Activated naive CD4-positive, alpha-beta T cell treated with anti-CD3 and anti-CD28 coated beads, Interleukin-2, amount 10 ng/mL, durations not matched to agents 7 days and 5 days (primary cell): Measurements from ENCODE around the gene DDR2.

ENCODE experiments used
- CTCF ChIA-PET: fragments of 350-600 bp; sonication (Branson Sonifier 250); formaldehyde crosslinking; loops from one replicate; lab custom pipeline; 2021; ENCODE audit warnings: antibody characterized with exemption; lab: Charles Lee
- DNase-seq: peaks from one replicate; pipeline ENCODE4 v3.0.0-alpha.2; 2020
- H3K27ac Mint-ChIP-seq: one replicate; pipeline ENCODE4 v1.8.0; 2021; ENCODE audit warnings: mild to moderate bottlenecking, moderate library complexity, mixed read lengths
- H3K27me3 Mint-ChIP-seq: one replicate; pipeline ENCODE4 v1.8.0; 2021; ENCODE audit warnings: mild to moderate bottlenecking, mixed read lengths
- H3K36me3 Mint-ChIP-seq: one replicate; pipeline ENCODE4 v1.8.0; 2021; ENCODE audit warnings: mixed read lengths
- H3K4me1 Mint-ChIP-seq: one replicate; pipeline ENCODE4 v1.8.0; 2021; ENCODE audit warnings: mixed read lengths
- H3K4me3 Mint-ChIP-seq: one replicate; pipeline ENCODE4 v1.8.0; 2021; ENCODE audit warnings: mild to moderate bottlenecking, moderate library complexity, mixed read lengths
- H3K9me3 Mint-ChIP-seq: one replicate; pipeline ENCODE4 v1.8.0; 2021; ENCODE audit warnings: mixed read lengths

Gene DDR2

GRCh38 chr1:162617513-162617912, 14.8 kb upstream of the DDR2 start:
- no peak overlapping the region for H3K27ac Mint-ChIP-seq
- no peaks in the 10 kb centered on the region for H3K36me3 Mint-ChIP-seq
- peaks cover 10% of the 10 kb centered on the region for H3K9me3 Mint-ChIP-seq
- H3K27me3 Mint-ChIP-seq = no peaks in the 10 kb centered on the region
- no peak overlapping the region for H3K4me3 Mint-ChIP-seq
- DNase-seq = no peak
- no peaks in the 10 kb centered on the region for H3K4me1 Mint-ChIP-seq
- CTCF ChIA-PET = interaction anchor here (0.6 kb wide), 1 partner anchor 940 kb away, joined by 3 read pairs; no protein-coding TSS in a partner anchor

- Mint-ChIP-seq H3K4me1 (no peaks in the 10 kb centered on the region), H3K36me3 (no peaks in the 10 kb centered on the region), H3K27ac (no peak overlapping the region), H3K9me3 (peaks cover 10% of the 10 kb centered on the region), H3K27me3 (no peaks in the 10 kb centered on the region), H3K4me3 (no peak overlapping the region)
- CTCF ChIA-PET = no interaction called here
- DNase-seq = no peak
These were observed 13.2 kb upstream of the DDR2 start for GRCh38 chr1:162619076-162619475.

GRCh38 chr1:162621256-162621655, 11.0 kb upstream of the DDR2 start:
- Mint-ChIP-seq H3K9me3 (peaks cover 10% of the 10 kb centered on the region), H3K27ac (no peak overlapping the region), H3K36me3 (no peaks in the 10 kb centered on the region), H3K4me3 (no peak overlapping the region), H3K27me3 (peaks cover 8% of the 10 kb centered on the region), H3K4me1 (no peaks in the 10 kb centered on the region)
- DNase-seq = no peak
- CTCF ChIA-PET = no interaction called here

GRCh38 chr1:162625679-162626078, 6.6 kb upstream of the DDR2 start:
- Mint-ChIP-seq H3K4me3 (no peak overlapping the region), H3K36me3 (no peaks in the 10 kb centered on the region), H3K9me3 (no peaks in the 10 kb centered on the region), H3K27me3 (peaks cover 10% of the 10 kb centered on the region), H3K4me1 (no peaks in the 10 kb centered on the region), H3K27ac (no peak overlapping the region)
- CTCF ChIA-PET = no interaction called here
- no peak for DNase-seq

- H3K27ac Mint-ChIP-seq = no peak overlapping the region
- no peaks in the 10 kb centered on the region for H3K4me1 Mint-ChIP-seq
- no peaks in the 10 kb centered on the region for H3K36me3 Mint-ChIP-seq
- no peak for DNase-seq
- H3K9me3 Mint-ChIP-seq = no peaks in the 10 kb centered on the region
- peaks cover 10% of the 10 kb centered on the region for H3K27me3 Mint-ChIP-seq
- CTCF ChIA-PET = interaction anchor here (1.3 kb wide), 1 partner anchor 570 kb away, joined by 4 read pairs; no protein-coding TSS in a partner anchor
- H3K4me3 Mint-ChIP-seq = no peak overlapping the region
These were observed 6.2 kb upstream of the DDR2 start for GRCh38 chr1:162626094-162626493.

GRCh38 chr1:162626761-162627160, 5.5 kb upstream of the DDR2 start:
- Mint-ChIP-seq H3K4me1 (no peaks in the 10 kb centered on the region), H3K36me3 (no peaks in the 10 kb centered on the region), H3K9me3 (no peaks in the 10 kb centered on the region), H3K4me3 (no peak overlapping the region), H3K27ac (no peak overlapping the region), H3K27me3 (peaks cover 13% of the 10 kb centered on the region)
- CTCF ChIA-PET = interaction anchor here (1.3 kb wide), 1 partner anchor 571 kb away, joined by 4 read pairs; no protein-coding TSS in a partner anchor
- DNase-seq = no peak

GRCh38 chr1:162627662-162628296, 4.5 kb upstream of the DDR2 start:
- peaks cover 13% of the 10 kb centered on the region for H3K27me3 Mint-ChIP-seq
- no peaks in the 10 kb centered on the region for H3K36me3 Mint-ChIP-seq
- no peaks in the 10 kb centered on the region for H3K9me3 Mint-ChIP-seq
- DNase-seq = no peak
- H3K4me3 Mint-ChIP-seq = no peak overlapping the region
- H3K27ac Mint-ChIP-seq = no peak overlapping the region
- H3K4me1 Mint-ChIP-seq = no peaks in the 10 kb centered on the region
- CTCF ChIA-PET = interaction anchor here (1.3 kb wide), 1 partner anchor 12 kb away, joined by 3 read pairs; no protein-coding TSS in a partner anchor

- CTCF ChIA-PET = interaction anchor here (1.3 kb wide), 2 partner anchors 11 to 271 kb away, joined by 3 read pairs; no protein-coding TSS in a partner anchor
- no peak overlapping the region for H3K27ac Mint-ChIP-seq
- no peaks in the 10 kb centered on the region for H3K9me3 Mint-ChIP-seq
These were observed 3.1 kb upstream of the DDR2 start for GRCh38 chr1:162629077-162629627.

GRCh38 chr1:162629651-162630050, 2.6 kb upstream of the DDR2 start:
- CTCF ChIA-PET = interaction anchor here (1.3 kb wide), 1 partner anchor 272 kb away, joined by 3 read pairs; no protein-coding TSS in a partner anchor
- Mint-ChIP-seq H3K27ac (no peak overlapping the region), H3K4me1 (no peaks in the 10 kb centered on the region), H3K4me3 (no peak overlapping the region), H3K36me3 (no peaks in the 10 kb centered on the region), H3K27me3 (peaks cover 13% of the 10 kb centered on the region), H3K9me3 (no peaks in the 10 kb centered on the region)
- DNase-seq = no peak

More at GRCh38 chr1:162629077-162629627, 3.1 kb upstream of the DDR2 start:
- Mint-ChIP-seq H3K4me1 (no peaks in the 10 kb centered on the region), H3K4me3 (no peak overlapping the region), H3K27me3 (peaks cover 13% of the 10 kb centered on the region), H3K36me3 (no peaks in the 10 kb centered on the region)
- DNase-seq = no peak

GRCh38 chr1:162631546-162632191, 595 bp upstream of the DDR2 start:
- H3K9me3 Mint-ChIP-seq = no peaks in the 10 kb centered on the region
- peaks cover 6% of the 10 kb centered on the region for H3K27me3 Mint-ChIP-seq
- DNase-seq = no peak
- no peak overlapping the region for H3K4me3 Mint-ChIP-seq
- H3K4me1 Mint-ChIP-seq = no peaks in the 10 kb centered on the region
- CTCF ChIA-PET = interaction anchor here (0.8 to 1.1 kb wide), 3 partner anchors 9 to 27 kb away, joined by 3 read pairs; no protein-coding TSS in a partner anchor
- no peaks in the 10 kb centered on the region for H3K36me3 Mint-ChIP-seq
- no peak overlapping the region for H3K27ac Mint-ChIP-seq

- CTCF ChIA-PET = no interaction called here
- Mint-ChIP-seq H3K27ac (no peak overlapping the region), H3K27me3 (peaks cover 6% of the 10 kb centered on the region), H3K4me1 (no peaks in the 10 kb centered on the region), H3K9me3 (no peaks in the 10 kb centered on the region), H3K4me3 (no peak overlapping the region), H3K36me3 (no peaks in the 10 kb centered on the region)
- DNase-seq = no peak
These were observed 425 bp downstream of the DDR2 start for GRCh38 chr1:162632698-162633080.

GRCh38 chr1:162633081-162633762, 958 bp downstream of the DDR2 start:
- CTCF ChIA-PET = interaction anchor here (0.9 to 1.2 kb wide), 2 partner anchors 22 to 26 kb away, joined by 3 to 4 read pairs; no protein-coding TSS in a partner anchor

GRCh38 chr1:162635418-162635817, 3.2 kb downstream of the DDR2 start:
- Mint-ChIP-seq H3K4me3 (no peak overlapping the region), H3K4me1 (no peaks in the 10 kb centered on the region), H3K9me3 (no peaks in the 10 kb centered on the region), H3K36me3 (no peaks in the 10 kb centered on the region), H3K27me3 (peaks cover 6% of the 10 kb centered on the region), H3K27ac (no peak overlapping the region)
- CTCF ChIA-PET = no interaction called here
- no peak for DNase-seq

More at GRCh38 chr1:162633081-162633762, 958 bp downstream of the DDR2 start:
- Mint-ChIP-seq H3K36me3 (no peaks in the 10 kb centered on the region), H3K9me3 (no peaks in the 10 kb centered on the region), H3K4me1 (no peaks in the 10 kb centered on the region), H3K4me3 (no peak overlapping the region), H3K27me3 (peaks cover 6% of the 10 kb centered on the region), H3K27ac (no peak overlapping the region)
- no peak for DNase-seq

GRCh38 chr1:162639718-162640117, 7.5 kb downstream of the DDR2 start:
- CTCF ChIA-PET = interaction anchor here (1.3 kb wide), 1 partner anchor 11 kb away, joined by 3 read pairs; no protein-coding TSS in a partner anchor

More at GRCh38 chr1:162639718-162640117, 7.5 kb downstream of the DDR2 start:
- Mint-ChIP-seq H3K4me3 (no peak overlapping the region), H3K27me3 (peaks cover 3% of the 10 kb centered on the region), H3K9me3 (no peaks in the 10 kb centered on the region), H3K4me1 (no peaks in the 10 kb centered on the region), H3K27ac (no peak overlapping the region), H3K36me3 (no peaks in the 10 kb centered on the region)
- no peak for DNase-seq
